ENCODE results near the gene WDCP.
"Not testable (repeated sequence)": the region's sequence is repeated elsewhere in the genome, so short reads cannot be mapped to it uniquely, and the experiment has no call there.

Gene WDCP

GRCh38 chr2:24046930-24047702 lies at the start of gene WDCP:
Gene WDCP, minus strand, starts transcription at chr2:24047391. Its CDS starts 7,897 bp downstream, at chr2:24039494.
- DNase-seq = peak; percentile 90 to 93

- not testable (repeated sequence) for DNase-seq
Measured at GRCh38 chr2:24095171-24095677, 48.0 kb upstream of the WDCP start.

- not testable (repeated sequence) for DNase-seq
Measured at GRCh38 chr2:24093270-24093669, 46.1 kb upstream of the WDCP start.

- DNase-seq = no peak
Measured at GRCh38 chr2:24088821-24089359, 41.7 kb upstream of the WDCP start.

- no peak for DNase-seq
Measured at GRCh38 chr2:24087032-24087431, 39.8 kb upstream of the WDCP start.

- DNase-seq = no peak
Measured at GRCh38 chr2:24086241-24086640, 39.0 kb upstream of the WDCP start.

GRCh38 chr2:24085200-24085489 lies 38.0 kb upstream of the WDCP start:
- no peak for DNase-seq

- peak; percentile 76 to 80 for DNase-seq
Measured at GRCh38 chr2:24084386-24085199, 37.4 kb upstream of the WDCP start, which contains the start of gene TP53I3. Gene TP53I3, minus strand, starts transcription at chr2:24084834. Its CDS starts 508 bp downstream, at chr2:24084326.

GRCh38 chr2:24083567-24084385 lies 36.6 kb upstream of the WDCP start:
- peak in 1 of 2 donors; percentile 29 for DNase-seq

GRCh38 chr2:24082787-24083566 lies 35.8 kb upstream of the WDCP start:
- no peak for DNase-seq

GRCh38 chr2:24080701-24081100 lies 33.5 kb upstream of the WDCP start:
- DNase-seq = no peak

GRCh38 chr2:24077879-24078278 lies 30.7 kb upstream of the WDCP start:
- DNase-seq = no peak

- DNase-seq = no peak
Measured at GRCh38 chr2:24077535-24077877, 30.3 kb upstream of the WDCP start.

- DNase-seq = peak in 1 of 2 donors; percentile 69
Measured at GRCh38 chr2:24076849-24077534, 29.8 kb upstream of the WDCP start.

- peak; percentile 99 to 100 for DNase-seq
Measured at GRCh38 chr2:24075915-24076848, 29.0 kb upstream of the WDCP start, which contains the start of gene SF3B6. Gene SF3B6, minus strand, starts transcription at chr2:24076326. Its CDS starts 97 bp downstream, at chr2:24076229.

- no peak for DNase-seq
Measured at GRCh38 chr2:24075259-24075658, 28.1 kb upstream of the WDCP start.

GRCh38 chr2:24073816-24074215 lies 26.6 kb upstream of the WDCP start:
- no peak for DNase-seq

GRCh38 chr2:24072259-24072658 lies 25.1 kb upstream of the WDCP start:
- no peak for DNase-seq

GRCh38 chr2:24065341-24065740 lies 18.1 kb upstream of the WDCP start:
- DNase-seq = no peak
